ENCODE results near the gene EVI5. TPM values are rescaled to one million over a fixed set of nuclear protein-coding genes. Genes with fewer than 3 reads are reported as not detected.

EVI5 gene
- total and polyA plus RNA-seq, 10 of the 15 experiments (the other 5 are each of a cell fraction or from before 2014, with no cell fraction given) = 0.27 to 6.8 (median 1.7) TPM

DNA sequence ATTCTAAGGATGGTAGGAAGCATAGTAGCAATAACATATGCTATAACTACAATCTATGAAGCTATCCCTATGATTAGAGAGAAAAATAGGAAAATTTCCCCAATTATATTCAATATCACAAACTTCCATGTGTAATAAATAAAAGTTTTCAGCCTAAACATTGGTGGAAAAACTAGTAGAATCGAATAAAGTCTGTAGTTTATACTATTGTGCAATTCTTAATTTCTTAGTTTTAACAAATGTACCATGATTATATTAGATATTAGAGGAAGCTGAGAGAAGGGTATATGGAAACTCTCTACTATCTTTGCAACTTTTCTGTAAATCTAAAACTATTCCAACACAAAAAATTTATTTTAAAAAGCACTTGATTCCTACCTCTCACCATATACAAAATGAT, 284.4 kb downstream of the EVI5 start:
- H3K79me2 ChIP-seq (ENCODE audit: control insufficient read depth, insufficient read depth, low read length) = no peaks in the 10 kb centered on the region
- TF ChIP-seq MTA3 (IDR thresholded peaks at IDR 0.05; ENCODE audit: borderline replicate concordance, low read length) (no peak), NR2C2 (IDR thresholded peaks at IDR 0.05; ENCODE audit: borderline replicate concordance, control insufficient read depth, insufficient read length, low read depth) (no peak), BCL11A (IDR thresholded peaks at IDR 0.05; ENCODE audit: low read depth, low read length) (no peak), NFIC (IDR thresholded peaks at IDR 0.05; ENCODE audit: low read depth, low read length) (no peak), PKNOX1 (IDR thresholded peaks at IDR 0.05) (no peak), EED (IDR thresholded peaks at IDR 0.05; ENCODE audit: low read depth) (no peak), PML (IDR thresholded peaks at IDR 0.05; ENCODE audit: low read length) (no peak), CEBPB (IDR thresholded peaks at IDR 0.05; ENCODE audit: borderline replicate concordance in 1 of 2, low read depth in 2 of 2, low read length in 2 of 2) (no peak), ZNF24 (IDR thresholded peaks at IDR 0.05) (no peak), ASH2L (IDR thresholded peaks at IDR 0.05; ENCODE audit: borderline replicate concordance, low read depth) (no peak), RBBP5 (conservative IDR thresholded peaks at IDR 0.05) (no peak), DPF2 (IDR thresholded peaks at IDR 0.05) (no peak), MYC (IDR thresholded peaks at IDR 0.05; ENCODE audit: insufficient read depth, insufficient read length, insufficient replicate concordance, low read length, severe bottlenecking) (no peak), ZNF274 (IDR thresholded peaks at IDR 0.05; ENCODE audit: insufficient read depth, insufficient read length) (no peak)
- TF ChIP-seq, protein P1, sequence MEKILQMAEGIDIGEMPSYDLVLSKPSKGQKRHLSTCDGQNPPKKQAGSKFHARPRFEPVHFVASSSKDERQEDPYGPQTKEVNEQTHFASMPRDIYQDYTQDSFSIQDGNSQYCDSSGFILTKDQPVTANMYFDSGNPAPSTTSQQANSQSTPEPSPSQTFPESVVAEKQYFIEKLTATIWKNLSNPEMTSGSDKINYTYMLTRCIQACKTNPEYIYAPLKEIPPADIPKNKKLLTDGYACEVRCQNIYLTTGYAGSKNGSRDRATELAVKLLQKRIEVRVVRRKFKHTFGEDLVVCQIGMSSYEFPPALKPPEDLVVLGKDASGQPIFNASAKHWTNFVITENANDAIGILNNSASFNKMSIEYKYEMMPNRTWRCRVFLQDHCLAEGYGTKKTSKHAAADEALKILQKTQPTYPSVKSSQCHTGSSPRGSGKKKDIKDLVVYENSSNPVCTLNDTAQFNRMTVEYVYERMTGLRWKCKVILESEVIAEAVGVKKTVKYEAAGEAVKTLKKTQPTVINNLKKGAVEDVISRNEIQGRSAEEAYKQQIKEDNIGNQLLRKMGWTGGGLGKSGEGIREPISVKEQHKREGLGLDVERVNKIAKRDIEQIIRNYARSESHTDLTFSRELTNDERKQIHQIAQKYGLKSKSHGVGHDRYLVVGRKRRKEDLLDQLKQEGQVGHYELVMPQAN (conservative IDR thresholded peaks at IDR 0.05) = no peak
- H3K9ac ChIP-seq (ENCODE audit: control insufficient read depth, insufficient read depth, low read length) = no peak overlapping the region
- no TSS peak for BruUV-seq (replicated peaks)
- ATAC-seq = no peak
- DNase-seq (ENCODE audit: low read depth, low spot score) = no peak
- no peak overlapping the region for H3K4me2 ChIP-seq (ENCODE audit: control insufficient read depth, insufficient read depth)
- H2AFZ ChIP-seq (ENCODE audit: control insufficient read depth, low read depth, low read length) = no peak overlapping the region
- SMC1A ChIA-PET (ENCODE audit: uncharacterized antibody, unreplicated experiment) = interaction anchor here (0.9 to 1.2 kb wide), 5 partner anchors 10 to 31 kb away, joined by 3 to 5 read pairs (median 4); partner anchors contain the start of gene GFI1
- no peak overlapping the region for H3K4me3 ChIP-seq
- FAIRE-seq = no peak
- intact Hi-C loops (cut with micrococcal nuclease; ENCODE audit: unreplicated experiment) (no loop called here), in situ Hi-C loops (cut with MboI) (no loop called here)
- no peaks in the 10 kb centered on the region for H3K27me3 ChIP-seq (replicated peaks in 1 of 2; ENCODE audit: control insufficient read depth in 2 of 2, insufficient read depth in 2 of 2, low read length in 1 of 2)
- 41% methylated on average over 1 of the region's 1 CpG for WGBS (ENCODE audit: insufficient coverage, insufficient replicate concordance, low lambda C conversion rate, missing lambda C conversion rate)
- CTCF ChIA-PET = interaction anchor here (1.1 to 2.0 kb wide), 3 partner anchors 11 to 15 kb away, joined by 3 to 8 read pairs (median 3); partner anchors contain the start of gene GFI1
- H3K4me1 ChIP-seq (ENCODE audit: control insufficient read depth, insufficient read depth, low read length) = peaks cover 31% of the 10 kb centered on the region
- no peak overlapping the region for H3K27ac ChIP-seq (ENCODE audit: control insufficient read depth, insufficient read depth)
- H3K9me3 ChIP-seq (replicated peaks; ENCODE audit: control insufficient read depth, insufficient read depth, low read length) = no peaks in the 10 kb centered on the region
- RAD21 ChIA-PET (ENCODE audit: unreplicated experiment) = interaction anchor here (1.1 to 2.3 kb wide), 2 partner anchors 8 to 14 kb away, joined by 4 to 10 read pairs; partner anchors contain the start of gene GFI1
- no peaks in the 10 kb centered on the region for H3K36me3 ChIP-seq (ENCODE audit: control insufficient read depth in 2 of 2, insufficient read depth in 2 of 2, low read length in 1 of 2)
- POLR2A ChIA-PET = interaction anchor here (1.4 kb wide), 1 partner anchor 10 kb away, joined by 6 read pairs; no protein-coding TSS in a partner anchor
- no peaks in the 10 kb centered on the region for H4K20me1 ChIP-seq (ENCODE audit: control insufficient read depth, insufficient read depth)
